PC-9 (cell line): ENCODE measurements around the gene SARS2. TPM values are rescaled to one million over a fixed set of nuclear protein-coding genes. Genes with fewer than 3 reads are reported as not detected.

ENCODE experiments used
- BruUV-seq: library from RNA; stranded (reverse); fragments of 400-500 nt; replicated peaks from 2 replicates; lab custom pipeline; 2021; lab: Mats Ljungman, UMichigan
- CTCF ChIA-PET: fragments of 300-600 bp; sonication (Branson Sonifier 250); formaldehyde crosslinking; loops from one replicate; lab custom pipeline; 2022; ENCODE audit warnings: antibody characterized with exemption; lab: Charles Lee
- POLR2A ChIA-PET: fragments of 300-600 bp; sonication (Branson Sonifier 250); formaldehyde crosslinking; loops from one replicate; lab custom pipeline; 2022; ENCODE audit warnings: antibody characterized with exemption; ENCODE audit not compliant: unreplicated experiment; lab: Charles Lee
- DNase-seq, 2 experiments: peaks; one replicate each; pipeline versions ENCODE4 v3.0.0 to v3.0.0-alpha.2; 2015 to 2022; ENCODE audit warnings: mixed read lengths in 1 of 2
- H2AFZ ChIP-seq: fragments of 200-600 bp; sonication (generic); 2 replicates; pipeline ENCODE4 v1.8.1; 2017; ENCODE audit warnings: antibody characterized with exemption
- H3F3A ChIP-seq: fragments of 200-600 bp; sonication (generic); 2 replicates; pipeline ENCODE4 v1.8.1; 2017; ENCODE audit warnings: antibody characterized with exemption, mild to moderate bottlenecking, low read depth; ENCODE audit not compliant: insufficient read depth
- H3K27ac ChIP-seq: fragments of 200-600 bp; sonication (generic); 2 replicates; pipeline ENCODE4 v1.6.1; 2016; ENCODE audit warnings: mixed run types
- H3K27me3 ChIP-seq: fragments of 200-600 bp; sonication (generic); 2 replicates; pipeline ENCODE4 v1.6.1; 2016; ENCODE audit warnings: low read depth, mixed run types; ENCODE audit not compliant: insufficient read depth
- H3K36me3 ChIP-seq: fragments of 200-600 bp; sonication (generic); 2 replicates; pipeline ENCODE4 v1.6.1; 2016; ENCODE audit warnings: low read depth, mixed run types
- H3K4me1 ChIP-seq: fragments of 200-600 bp; sonication (generic); replicated peaks from 2 replicates; pipeline ENCODE4 v1.6.1; 2016; ENCODE audit warnings: mixed run types; ENCODE audit not compliant: insufficient read depth
- H3K4me2 ChIP-seq: fragments of 200-600 bp; sonication (generic); 2 replicates; pipeline ENCODE4 v1.6.1; 2017; ENCODE audit warnings: mixed run types
- H3K4me3 ChIP-seq: fragments of 200-600 bp; sonication (generic); 2 replicates; pipeline ENCODE4 v1.6.1; 2016; ENCODE audit warnings: mixed run types
- H3K79me2 ChIP-seq: fragments of 200-600 bp; sonication (generic); 2 replicates; pipeline ENCODE4 v1.6.1; 2017; ENCODE audit warnings: low read depth, mixed run types
- H3K9me2 ChIP-seq: fragments of 200-600 bp; sonication (generic); 2 replicates; pipeline ENCODE4 v1.8.1; 2017; ENCODE audit warnings: mild to moderate bottlenecking; ENCODE audit not compliant: insufficient read depth
- H3K9me3 ChIP-seq: fragments of 200-600 bp; sonication (generic); 2 replicates; pipeline ENCODE4 v1.8.1; 2016; ENCODE audit warnings: low read depth; ENCODE audit not compliant: insufficient read depth
- H4K20me1 ChIP-seq: fragments of 200-600 bp; sonication (generic); 2 replicates; pipeline ENCODE4 v1.8.1; 2017; ENCODE audit not compliant: insufficient read depth
- EZH2 ChIP-seq: fragments of 200-600 bp; sonication (generic); IDR thresholded peaks from 2 replicates; pipeline ENCODE4 v1.8.0; 2017; ENCODE audit warnings: antibody characterized with exemption, low read depth
- intact Hi-C: fragments of 100-400 bp; cut with micrococcal nuclease; formaldehyde crosslinking; loops from one replicate; pipeline ENCODE4 v1.10.0; 2022; ENCODE audit not compliant: unreplicated experiment
- total RNA-seq: library from RNA; stranded (reverse); gene quantifications from 2 replicates; pipeline ENCODE4 v1.2.3, GENCODE V29; 2021
- TF ChIP-seq, protein P1 (sequence below): fragments of 200-600 bp; sonication (generic); conservative IDR thresholded peaks from 2 replicates; pipeline ENCODE4 v1.6.1; 2017; ENCODE audit warnings: mixed run types, antibody characterized with exemption, mild to moderate bottlenecking, moderate library complexity

Gene SARS2
- total RNA-seq, 1 experiment from 2014 or later = 33.7 TPM

DNA sequence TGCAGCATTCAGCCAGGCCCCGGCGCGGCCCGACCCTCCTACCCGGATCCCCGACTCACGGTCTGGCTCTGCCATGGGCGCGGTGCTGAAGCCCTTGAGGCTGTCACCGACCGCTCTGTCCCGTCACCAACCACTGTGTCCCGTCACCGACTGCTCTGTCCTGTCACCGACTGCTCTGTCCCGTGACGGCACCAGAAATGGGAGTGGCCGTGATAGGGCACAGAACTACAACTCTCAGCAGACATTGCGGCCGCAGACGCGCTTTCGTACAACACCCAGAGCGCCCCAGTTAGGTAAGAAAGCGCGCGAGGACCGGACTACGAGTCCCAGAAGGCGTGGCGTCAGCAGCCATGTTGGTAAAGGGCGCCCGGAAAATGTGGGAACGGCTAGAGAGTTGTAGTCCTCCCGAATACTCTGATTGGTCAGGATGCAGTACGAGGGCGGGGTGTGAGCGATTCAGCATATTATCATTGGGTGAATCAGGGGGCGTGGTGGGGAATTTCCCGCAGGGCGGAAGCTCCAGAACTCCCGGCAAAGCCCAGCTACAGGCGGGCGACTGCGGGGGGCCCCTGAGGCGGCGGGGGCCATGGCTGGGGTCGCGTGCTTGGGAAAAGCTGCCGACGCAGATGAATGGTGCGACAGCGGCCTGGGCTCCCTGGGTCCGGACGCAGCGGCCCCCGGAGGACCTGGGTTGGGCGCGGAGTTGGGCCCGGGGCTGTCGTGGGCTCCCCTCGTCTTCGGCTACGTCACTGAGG is 30.9 kb downstream of the SARS2 start, which contains the start of the genes NFKBIB and SIRT2:
NFKBIB (plus strand) TSS at position 523 of the 755 bp plus-strand sequence; CDS start at position 587, 64 bp downstream.
SIRT2 (minus strand) TSS at position 172 of the 755 bp plus-strand sequence; CDS start at position 75, 97 bp downstream.
- ChIA-PET POLR2A (interaction anchor here (0.5 to 0.7 kb wide), 8 partner anchors 12 to 494 kb away, joined by 3 to 12 read pairs (median 4); partner anchors contain the start of gene CCER2), CTCF (no interaction called here)
- H3K36me3 ChIP-seq = no peaks in the 10 kb centered on the region
- peak within 1 kb of the TSS; percentile 73 for H3K4me3 ChIP-seq
- intact Hi-C loops = loop anchor here (1.0 kb wide), 3 partner anchors 31 to 262 kb away; partner anchors contain the start of genes MRPS12 and SARS2
- H3F3A ChIP-seq = no peaks in the 10 kb centered on the region
- BruUV-seq = no TSS peak
- peak within 1 kb of the TSS; percentile 92 for H2AFZ ChIP-seq
- TF ChIP-seq, protein P1, sequence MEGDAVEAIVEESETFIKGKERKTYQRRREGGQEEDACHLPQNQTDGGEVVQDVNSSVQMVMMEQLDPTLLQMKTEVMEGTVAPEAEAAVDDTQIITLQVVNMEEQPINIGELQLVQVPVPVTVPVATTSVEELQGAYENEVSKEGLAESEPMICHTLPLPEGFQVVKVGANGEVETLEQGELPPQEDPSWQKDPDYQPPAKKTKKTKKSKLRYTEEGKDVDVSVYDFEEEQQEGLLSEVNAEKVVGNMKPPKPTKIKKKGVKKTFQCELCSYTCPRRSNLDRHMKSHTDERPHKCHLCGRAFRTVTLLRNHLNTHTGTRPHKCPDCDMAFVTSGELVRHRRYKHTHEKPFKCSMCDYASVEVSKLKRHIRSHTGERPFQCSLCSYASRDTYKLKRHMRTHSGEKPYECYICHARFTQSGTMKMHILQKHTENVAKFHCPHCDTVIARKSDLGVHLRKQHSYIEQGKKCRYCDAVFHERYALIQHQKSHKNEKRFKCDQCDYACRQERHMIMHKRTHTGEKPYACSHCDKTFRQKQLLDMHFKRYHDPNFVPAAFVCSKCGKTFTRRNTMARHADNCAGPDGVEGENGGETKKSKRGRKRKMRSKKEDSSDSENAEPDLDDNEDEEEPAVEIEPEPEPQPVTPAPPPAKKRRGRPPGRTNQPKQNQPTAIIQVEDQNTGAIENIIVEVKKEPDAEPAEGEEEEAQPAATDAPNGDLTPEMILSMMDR = no peak
- TF ChIP-seq EZH2 = no peak
- no peaks in the 10 kb centered on the region for H4K20me1 ChIP-seq
- peak within 1 kb of the TSS; percentile 84 for H3K4me2 ChIP-seq
- no peaks in the 10 kb centered on the region for H3K27me3 ChIP-seq
- H3K9me3 ChIP-seq = 0 out of 2 replicates have a peak, but pooled peaks cover 3% of the 10 kb centered on the region
- peak within 1 kb of the TSS; percentile 64 for H3K27ac ChIP-seq
- peaks cover 16% of the 10 kb centered on the region for H3K4me1 ChIP-seq
- peak; percentile 99 for DNase-seq
- H3K9me2 ChIP-seq = no peaks in the 10 kb centered on the region
- H3K79me2 ChIP-seq = peaks cover 24% of the 10 kb centered on the region

DNA sequence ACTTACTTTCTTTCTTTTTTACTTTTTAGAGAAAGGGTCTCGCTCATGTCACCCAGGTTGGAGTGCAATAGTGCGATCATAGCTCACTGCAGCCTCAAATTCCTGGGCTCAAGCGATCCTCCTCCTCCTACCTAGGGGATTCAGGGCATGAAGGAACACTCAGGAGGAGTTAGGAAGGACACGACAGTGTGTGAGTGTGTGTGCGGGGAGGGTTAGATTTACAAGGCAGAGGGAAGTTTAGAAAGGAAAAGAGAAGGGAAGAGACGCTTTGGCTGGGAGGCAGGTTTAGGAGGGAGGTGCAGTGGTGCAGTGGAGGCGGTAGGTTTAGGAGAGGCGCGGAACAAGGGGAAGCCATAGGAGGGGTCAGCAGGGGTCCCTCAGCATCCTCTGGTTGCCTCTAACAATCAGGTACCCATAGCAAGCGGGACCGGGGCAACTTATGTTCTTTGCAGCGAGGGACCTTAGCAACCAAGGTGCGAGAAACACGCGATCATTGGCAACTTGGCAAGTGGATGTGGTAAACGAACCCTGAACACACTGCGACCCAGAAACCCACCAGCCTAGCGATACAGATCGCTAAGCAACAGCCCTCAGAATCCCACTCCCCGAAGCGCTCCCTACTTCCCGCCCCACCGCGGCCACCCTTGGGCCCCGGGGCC is 31.6 kb downstream of the SARS2 start:
- Histone ChIP-seq H3F3A (no peaks in the 10 kb centered on the region), H3K4me3 (peak overlapping the region; percentile 73), H3K9me3 (0 out of 2 replicates have a peak, but pooled peaks cover 3% of the 10 kb centered on the region), H3K27ac (no peak overlapping the region), H2AFZ (peak overlapping the region; percentile 92), H3K36me3 (no peaks in the 10 kb centered on the region), H3K79me2 (peaks cover 24% of the 10 kb centered on the region), H4K20me1 (no peaks in the 10 kb centered on the region), H3K27me3 (no peaks in the 10 kb centered on the region), H3K4me1 (peaks cover 16% of the 10 kb centered on the region), H3K9me2 (no peaks in the 10 kb centered on the region), H3K4me2 (peak overlapping the region; percentile 84)
- CTCF ChIA-PET = no interaction called here
- no peak for TF ChIP-seq EZH2
- TF ChIP-seq, protein P1 = no peak
- DNase-seq = no peak
- intact Hi-C loops = loop anchor here (1.0 kb wide), 2 partner anchors 49 to 262 kb away; no protein-coding TSS in a partner anchor
- POLR2A ChIA-PET = no interaction called here
- BruUV-seq = no TSS peak

DNA sequence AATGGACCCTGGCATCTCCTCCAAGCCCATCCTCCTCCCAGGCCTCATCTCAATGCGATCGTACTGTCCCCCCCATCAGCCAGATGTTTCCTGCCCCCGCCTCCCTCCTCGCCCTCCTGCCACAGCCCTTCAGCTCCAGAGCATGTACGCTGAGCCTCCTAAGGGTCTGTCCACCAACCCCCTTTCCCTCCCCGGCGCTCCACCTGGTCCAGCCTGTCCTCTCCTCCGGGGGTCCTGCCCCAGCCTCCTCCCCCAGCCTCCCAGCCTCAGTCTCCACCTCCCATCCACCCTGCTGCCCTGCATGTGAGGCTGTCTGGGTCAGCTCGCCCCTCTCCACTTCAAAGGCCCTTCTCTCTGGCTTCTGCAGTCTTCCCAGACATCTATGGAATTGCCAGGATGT is 35.6 kb downstream of the SARS2 start:
- no peaks in the 10 kb centered on the region for H3K36me3 ChIP-seq
- TF ChIP-seq, protein P1 = no peak
- TF ChIP-seq EZH2 = no peak
- no peaks in the 10 kb centered on the region for H3K27me3 ChIP-seq
- H3K9me2 ChIP-seq = no peaks in the 10 kb centered on the region
- POLR2A ChIA-PET = no interaction called here
- no peaks in the 10 kb centered on the region; the same call in 1 of the 2 replicates for H3F3A ChIP-seq
- H3K79me2 ChIP-seq = 0 out of 2 replicates have a peak, but pooled peaks cover under 1% of the 10 kb centered on the region
- DNase-seq = no peak
- BruUV-seq = no TSS peak
- intact Hi-C loops = no loop called here
- H3K4me1 ChIP-seq = peaks cover 7% of the 10 kb centered on the region; the same call in 1 of the 2 replicates
- no peak overlapping the region for H2AFZ ChIP-seq
- no peaks in the 10 kb centered on the region for H3K9me3 ChIP-seq
- no peak overlapping the region for H3K27ac ChIP-seq
- no peak overlapping the region for H3K4me3 ChIP-seq
- no peak overlapping the region for H3K4me2 ChIP-seq
- H4K20me1 ChIP-seq = no peaks in the 10 kb centered on the region
- CTCF ChIA-PET = no interaction called here
